Vagina (tissue), 2 donors: ENCODE results near the gene CNTN1. TPM values are rescaled to one million over a fixed set of nuclear protein-coding genes. Genes with fewer than 3 reads are reported as not detected.

Experiments
- DNase-seq, 2 donors: peaks; one replicate each; pipeline ENCODE4 v3.0.0-alpha.2; 2017; ENCODE audit errors: extremely low spot score in 2 of 2
- H3K27ac ChIP-seq: fragments of 200-600 bp; sonication (generic); one replicate; pipeline ENCODE4 v1.5.1; 2019
- H3K27me3 ChIP-seq: fragments of 200-600 bp; sonication (generic); one replicate; pipeline ENCODE4 v1.5.1; 2019
- H3K36me3 ChIP-seq, 2 donors: fragments of 200-600 bp; sonication (generic); one replicate each; pipeline ENCODE4 v1.5.1; 2017 to 2019
- H3K4me1 ChIP-seq: fragments of 200-600 bp; sonication (generic); one replicate; pipeline ENCODE4 v1.5.1; 2019
- H3K4me3 ChIP-seq, 2 donors: fragments of 200-600 bp; sonication (generic); 1 replicate in 1 of 2; 2 replicates in 1 of 2; pipeline ENCODE4 v1.5.1; 2016 to 2019
- H3K9me3 ChIP-seq: fragments of 200-600 bp; sonication (generic); one replicate; pipeline ENCODE4 v1.5.1; 2019
- POLR2A ChIP-seq, 2 donors: fragments of 450-650 bp; IDR thresholded peaks; one replicate each; pipeline ENCODE4 v1.6.1; 2017; ENCODE audit warnings: antibody characterized with exemption in 2 of 2, mild to moderate bottlenecking in 2 of 2, moderate library complexity in 2 of 2
- POLR2AphosphoS5 ChIP-seq, 2 donors: sonication (generic); formaldehyde crosslinking; IDR thresholded peaks; one replicate each; pipeline ENCODE4 v1.9.0; 2017; ENCODE audit warnings: antibody characterized with exemption in 2 of 2, mild to moderate bottlenecking in 2 of 2, low read depth in 1 of 2; ENCODE audit not compliant: insufficient read depth in 1 of 2
- intact Hi-C: fragments of 100-400 bp; cut with DNase I; formaldehyde crosslinking; loops from one replicate; pipeline ENCODE4 v1.15.1; 2023
- total RNA-seq: library from RNA; depleted of rRNA; stranded (reverse); fragments of >200 nt; gene quantifications from one replicate; pipeline ENCODE4 v1.2.3, GENCODE V29; 2016
- TF ChIP-seq, protein P1 (sequence below), 3 experiments: fragments of 450-650 bp in 2 of 3; fragments of 200-600 bp in 1 of 3; sonication (generic) in 1 of 3; IDR thresholded peaks; one replicate each; pipeline ENCODE4 v1.5.1; 2017 to 2019; ENCODE audit warnings: antibody characterized with exemption in 3 of 3, mild to moderate bottlenecking in 2 of 3, moderate library complexity in 2 of 3

CNTN1 gene
- total RNA-seq, 1 donor from 2014 or later: 15.2 TPM

DNA sequence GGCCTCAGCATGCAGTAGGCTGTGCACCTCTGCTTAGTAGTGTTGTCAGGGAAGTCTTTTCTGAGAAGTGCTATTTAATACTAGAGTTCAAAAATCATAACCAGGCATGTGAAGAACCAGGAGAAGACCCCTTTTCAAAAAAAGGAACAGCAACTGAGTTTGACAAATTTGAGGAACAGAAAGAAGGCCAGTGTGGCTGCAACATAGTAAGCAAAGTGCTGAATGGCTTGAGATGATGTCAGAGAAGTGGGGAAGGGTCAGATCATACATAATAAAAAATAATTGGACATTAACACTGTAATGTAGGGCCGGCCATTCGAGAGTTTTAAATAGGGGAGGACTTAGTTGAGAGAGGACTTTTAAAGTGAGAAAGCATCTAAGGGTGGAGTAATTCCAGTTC is 11.1 kb upstream of the CNTN1 start:
- no peak for DNase-seq
- H3K27ac ChIP-seq: no peak overlapping the region
- H3K9me3 ChIP-seq: no peaks in the 10 kb centered on the region
- no peaks in the 10 kb centered on the region for H3K36me3 ChIP-seq
- TF ChIP-seq, protein P1, sequence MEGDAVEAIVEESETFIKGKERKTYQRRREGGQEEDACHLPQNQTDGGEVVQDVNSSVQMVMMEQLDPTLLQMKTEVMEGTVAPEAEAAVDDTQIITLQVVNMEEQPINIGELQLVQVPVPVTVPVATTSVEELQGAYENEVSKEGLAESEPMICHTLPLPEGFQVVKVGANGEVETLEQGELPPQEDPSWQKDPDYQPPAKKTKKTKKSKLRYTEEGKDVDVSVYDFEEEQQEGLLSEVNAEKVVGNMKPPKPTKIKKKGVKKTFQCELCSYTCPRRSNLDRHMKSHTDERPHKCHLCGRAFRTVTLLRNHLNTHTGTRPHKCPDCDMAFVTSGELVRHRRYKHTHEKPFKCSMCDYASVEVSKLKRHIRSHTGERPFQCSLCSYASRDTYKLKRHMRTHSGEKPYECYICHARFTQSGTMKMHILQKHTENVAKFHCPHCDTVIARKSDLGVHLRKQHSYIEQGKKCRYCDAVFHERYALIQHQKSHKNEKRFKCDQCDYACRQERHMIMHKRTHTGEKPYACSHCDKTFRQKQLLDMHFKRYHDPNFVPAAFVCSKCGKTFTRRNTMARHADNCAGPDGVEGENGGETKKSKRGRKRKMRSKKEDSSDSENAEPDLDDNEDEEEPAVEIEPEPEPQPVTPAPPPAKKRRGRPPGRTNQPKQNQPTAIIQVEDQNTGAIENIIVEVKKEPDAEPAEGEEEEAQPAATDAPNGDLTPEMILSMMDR (IDR thresholded peaks at IDR 0.05): no peak
- TF ChIP-seq POLR2AphosphoS5 (IDR thresholded peaks at IDR 0.05; ENCODE audit: insufficient read depth in 1 of 2, low read depth in 1 of 2) (no peak), POLR2A (IDR thresholded peaks at IDR 0.05) (no peak)
- no peaks in the 10 kb centered on the region for H3K27me3 ChIP-seq
- no peaks in the 10 kb centered on the region for H3K4me1 ChIP-seq
- H3K4me3 ChIP-seq: no peak overlapping the region
- intact Hi-C loops: no loop called here

GRCh38 chr12:40684986-40685385 is 7.3 kb upstream of the CNTN1 start:
- H3K9me3 ChIP-seq: no peaks in the 10 kb centered on the region
- H3K27me3 ChIP-seq: no peaks in the 10 kb centered on the region
- no peak overlapping the region for H3K27ac ChIP-seq
- H3K4me3 ChIP-seq: no peak overlapping the region
- intact Hi-C loops: no loop called here
- no peak for DNase-seq
- no peaks in the 10 kb centered on the region for H3K36me3 ChIP-seq
- H3K4me1 ChIP-seq: no peaks in the 10 kb centered on the region
- TF ChIP-seq POLR2AphosphoS5 (IDR thresholded peaks at IDR 0.05; ENCODE audit: insufficient read depth in 1 of 2, low read depth in 1 of 2): no peak
- TF ChIP-seq, protein P1 (IDR thresholded peaks at IDR 0.05): no peak
- no peak for TF ChIP-seq POLR2A (IDR thresholded peaks at IDR 0.05)

- H3K4me3 ChIP-seq: no peak overlapping the region
- intact Hi-C loops: no loop called here
- no peak overlapping the region for H3K27ac ChIP-seq
- H3K9me3 ChIP-seq: no peaks in the 10 kb centered on the region
- no peaks in the 10 kb centered on the region for H3K27me3 ChIP-seq
- DNase-seq: no peak
- TF ChIP-seq, protein P1 (IDR thresholded peaks at IDR 0.05): no peak
- no peak for TF ChIP-seq POLR2A (IDR thresholded peaks at IDR 0.05)
- no peak for TF ChIP-seq POLR2AphosphoS5 (IDR thresholded peaks at IDR 0.05; ENCODE audit: insufficient read depth in 1 of 2, low read depth in 1 of 2)
- no peaks in the 10 kb centered on the region for H3K4me1 ChIP-seq
- no peaks in the 10 kb centered on the region for H3K36me3 ChIP-seq
Measured at GRCh38 chr12:40688085-40688725, 4.0 kb upstream of the CNTN1 start.

DNA sequence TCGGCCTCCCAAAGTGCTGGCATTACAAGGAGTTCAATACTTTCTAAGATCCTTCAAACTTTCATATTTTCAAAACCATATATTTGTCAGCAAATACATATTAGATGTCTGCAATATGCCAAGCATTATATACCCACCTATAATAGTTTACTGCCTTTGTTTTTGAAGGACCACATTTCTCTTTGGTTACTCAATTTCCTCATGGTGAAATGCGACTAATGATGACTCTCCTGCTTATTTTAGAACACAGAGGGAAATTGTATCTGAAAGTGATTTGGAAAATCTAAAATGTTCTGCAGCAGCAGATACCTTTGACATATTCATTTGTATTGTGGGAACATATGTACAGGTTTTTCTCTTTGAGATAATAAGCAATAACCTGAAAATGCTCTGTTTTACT is 2.7 kb upstream of the CNTN1 start:
- no peak overlapping the region for H3K27ac ChIP-seq
- no peaks in the 10 kb centered on the region for H3K9me3 ChIP-seq
- H3K4me1 ChIP-seq: no peaks in the 10 kb centered on the region
- H3K27me3 ChIP-seq: no peaks in the 10 kb centered on the region
- no peaks in the 10 kb centered on the region for H3K36me3 ChIP-seq
- intact Hi-C loops: no loop called here
- no peak overlapping the region for H3K4me3 ChIP-seq
- DNase-seq: no peak
- TF ChIP-seq POLR2A (IDR thresholded peaks at IDR 0.05) (no peak), POLR2AphosphoS5 (IDR thresholded peaks at IDR 0.05; ENCODE audit: insufficient read depth in 1 of 2, low read depth in 1 of 2) (no peak)
- TF ChIP-seq, protein P1 (IDR thresholded peaks at IDR 0.05): no peak

GRCh38 chr12:40692765-40693206 is 547 bp downstream of the CNTN1 start:
- intact Hi-C loops: no loop called here
- H3K27me3 ChIP-seq: no peaks in the 10 kb centered on the region
- TF ChIP-seq POLR2AphosphoS5 (IDR thresholded peaks at IDR 0.05; ENCODE audit: insufficient read depth in 1 of 2, low read depth in 1 of 2): no peak
- no peak for TF ChIP-seq POLR2A (IDR thresholded peaks at IDR 0.05)
- TF ChIP-seq, protein P1 (IDR thresholded peaks at IDR 0.05): no peak
- no peaks in the 10 kb centered on the region for H3K36me3 ChIP-seq
- H3K4me1 ChIP-seq: no peaks in the 10 kb centered on the region
- peak overlapping the region; percentile 58 to 68 for H3K4me3 ChIP-seq
- no peaks in the 10 kb centered on the region for H3K9me3 ChIP-seq
- DNase-seq: no peak
- peak overlapping the region; percentile 15 for H3K27ac ChIP-seq
